ENCODE measurements around the gene SLK. TPM values are rescaled to one million over a fixed set of nuclear protein-coding genes. Genes with fewer than 3 reads are reported as not detected.

SLK gene
- total RNA-seq, 1 experiment from 2014 or later = 19.0 TPM

- no peaks in the 10 kb centered on the region for H3K9me3 ChIP-seq
- DNase-seq = no peak
- no peaks in the 10 kb centered on the region; the same call in 1 of the 2 replicates for H3K36me3 ChIP-seq
Observed at GRCh38 chr10:104034401-104035193, 67.7 kb downstream of the SLK start.

GRCh38 chr10:104035194-104036068 lies 68.5 kb downstream of the SLK start:
- Histone ChIP-seq H3K4me3 (no peak overlapping the region), H3K36me3 (no peaks in the 10 kb centered on the region; the same call in 1 of the 2 replicates), H3K27me3 (no peaks in the 10 kb centered on the region), H3K9me3 (no peaks in the 10 kb centered on the region)
- DNase-seq = no peak

More at GRCh38 chr10:104034401-104035193, 67.7 kb downstream of the SLK start:
- Histone ChIP-seq H3K27me3 (no peaks in the 10 kb centered on the region), H3K4me3 (no peak overlapping the region)

- DNase-seq = no peak
- Histone ChIP-seq H3K27me3 (no peaks in the 10 kb centered on the region), H3K9me3 (no peaks in the 10 kb centered on the region), H3K36me3 (no peaks in the 10 kb centered on the region; the same call in 1 of the 2 replicates), H3K4me3 (no peak overlapping the region)
Observed at GRCh38 chr10:104036069-104036384, 69.1 kb downstream of the SLK start.

GRCh38 chr10:104036518-104037260 lies 69.7 kb downstream of the SLK start:
- no peaks in the 10 kb centered on the region for H3K9me3 ChIP-seq
- no peak for DNase-seq
- no peak overlapping the region for H3K4me3 ChIP-seq
- H3K27me3 ChIP-seq = no peaks in the 10 kb centered on the region
- no peaks in the 10 kb centered on the region for H3K36me3 ChIP-seq

GRCh38 chr10:104037261-104037951 lies 70.5 kb downstream of the SLK start:
- H3K36me3 ChIP-seq = no peaks in the 10 kb centered on the region
- H3K4me3 ChIP-seq = no peak overlapping the region
- no peaks in the 10 kb centered on the region for H3K27me3 ChIP-seq
- H3K9me3 ChIP-seq = no peaks in the 10 kb centered on the region
- no peak for DNase-seq

GRCh38 chr10:104038537-104038936 lies 71.6 kb downstream of the SLK start:
- H3K9me3 ChIP-seq = no peaks in the 10 kb centered on the region
- no peak for DNase-seq
- H3K27me3 ChIP-seq = no peaks in the 10 kb centered on the region
- H3K36me3 ChIP-seq = no peaks in the 10 kb centered on the region
- no peak overlapping the region for H3K4me3 ChIP-seq

- DNase-seq = no peak
- Histone ChIP-seq H3K9me3 (no peaks in the 10 kb centered on the region), H3K4me3 (no peak overlapping the region), H3K27me3 (no peaks in the 10 kb centered on the region), H3K36me3 (no peaks in the 10 kb centered on the region)
Observed at GRCh38 chr10:104038958-104039752, 72.2 kb downstream of the SLK start.

- H3K9me3 ChIP-seq = no peaks in the 10 kb centered on the region
- no peak for DNase-seq
- H3K4me3 ChIP-seq = no peak overlapping the region
- no peaks in the 10 kb centered on the region for H3K36me3 ChIP-seq
- no peaks in the 10 kb centered on the region for H3K27me3 ChIP-seq
Observed at GRCh38 chr10:104040382-104040781, 73.4 kb downstream of the SLK start.

- Histone ChIP-seq H3K36me3 (no peaks in the 10 kb centered on the region), H3K27me3 (no peaks in the 10 kb centered on the region), H3K9me3 (no peaks in the 10 kb centered on the region), H3K4me3 (no peak overlapping the region)
- no peak for DNase-seq
Observed at GRCh38 chr10:104040862-104041789, 74.2 kb downstream of the SLK start.

- no peaks in the 10 kb centered on the region for H3K9me3 ChIP-seq
- no peak overlapping the region for H3K4me3 ChIP-seq
- DNase-seq = no peak
- no peaks in the 10 kb centered on the region for H3K36me3 ChIP-seq
- no peaks in the 10 kb centered on the region for H3K27me3 ChIP-seq
Observed at GRCh38 chr10:104041891-104042535, 75.1 kb downstream of the SLK start.

- H3K36me3 ChIP-seq = no peaks in the 10 kb centered on the region
- no peak for DNase-seq
- H3K27me3 ChIP-seq = no peaks in the 10 kb centered on the region
- no peak overlapping the region for H3K4me3 ChIP-seq
- no peaks in the 10 kb centered on the region for H3K9me3 ChIP-seq
Observed at GRCh38 chr10:104043185-104043830, 76.4 kb downstream of the SLK start.

- Histone ChIP-seq H3K4me3 (no peak overlapping the region), H3K36me3 (no peaks in the 10 kb centered on the region), H3K27me3 (no peaks in the 10 kb centered on the region), H3K9me3 (no peaks in the 10 kb centered on the region)
- no peak for DNase-seq
Observed at GRCh38 chr10:104043854-104044253, 76.9 kb downstream of the SLK start.

- Histone ChIP-seq H3K36me3 (no peaks in the 10 kb centered on the region), H3K4me3 (no peak overlapping the region), H3K27me3 (no peaks in the 10 kb centered on the region), H3K9me3 (no peaks in the 10 kb centered on the region)
- peak; percentile 56 for DNase-seq
Observed at GRCh38 chr10:104045151-104046089, 78.5 kb downstream of the SLK start.
